ENCODE data around the gene FZD1.

The FZD1 gene

GRCh38 chr7:91264046-91264923 lies at the start of gene FZD1:
Gene FZD1, plus strand, starts transcription at chr7:91264433. Its CDS starts 448 bp downstream, at chr7:91264881.
- Mint-ChIP-seq H3K27me3 (ENCODE audit: low read depth) (peaks cover 65% of the 10 kb centered on the region), H3K27ac (peak within 1 kb of the TSS; percentile 24), H3K9me3 (no peaks in the 10 kb centered on the region), H3K36me3 (ENCODE audit: low read depth) (no peaks in the 10 kb centered on the region), H3K4me3 (peak within 1 kb of the TSS; percentile 89), H3K4me1 (ENCODE audit: low read depth) (peaks cover 4% of the 10 kb centered on the region)
- peak; percentile 79 for DNase-seq (ENCODE audit: low spot score)

GRCh38 chr7:91226411-91226810 lies 37.8 kb upstream of the FZD1 start:
- Mint-ChIP-seq H3K27ac (no peak overlapping the region), H3K27me3 (ENCODE audit: low read depth) (no peaks in the 10 kb centered on the region)
- no peak for DNase-seq (ENCODE audit: low spot score)

GRCh38 chr7:91228327-91228726 lies 35.9 kb upstream of the FZD1 start:
- H3K27ac Mint-ChIP-seq: no peak overlapping the region
- no peak for DNase-seq (ENCODE audit: low spot score)
- no peaks in the 10 kb centered on the region for H3K27me3 Mint-ChIP-seq (ENCODE audit: low read depth)
- H3K36me3 Mint-ChIP-seq (ENCODE audit: low read depth): no peaks in the 10 kb centered on the region
- no peaks in the 10 kb centered on the region for H3K9me3 Mint-ChIP-seq
- H3K4me3 Mint-ChIP-seq: no peak overlapping the region
- H3K4me1 Mint-ChIP-seq (ENCODE audit: low read depth): no peaks in the 10 kb centered on the region

More at GRCh38 chr7:91226411-91226810, 37.8 kb upstream of the FZD1 start:
- Mint-ChIP-seq H3K36me3 (ENCODE audit: low read depth) (no peaks in the 10 kb centered on the region), H3K4me3 (no peak overlapping the region), H3K9me3 (no peaks in the 10 kb centered on the region), H3K4me1 (ENCODE audit: low read depth) (no peaks in the 10 kb centered on the region)

GRCh38 chr7:91228927-91229558 lies 35.2 kb upstream of the FZD1 start:
- Mint-ChIP-seq H3K4me3 (no peak overlapping the region), H3K27ac (no peak overlapping the region), H3K36me3 (ENCODE audit: low read depth) (no peaks in the 10 kb centered on the region), H3K27me3 (ENCODE audit: low read depth) (no peaks in the 10 kb centered on the region), H3K4me1 (ENCODE audit: low read depth) (no peaks in the 10 kb centered on the region), H3K9me3 (no peaks in the 10 kb centered on the region)
- DNase-seq (ENCODE audit: low spot score): no peak

- Mint-ChIP-seq H3K36me3 (ENCODE audit: low read depth) (no peaks in the 10 kb centered on the region), H3K27me3 (ENCODE audit: low read depth) (no peaks in the 10 kb centered on the region), H3K4me1 (ENCODE audit: low read depth) (no peaks in the 10 kb centered on the region), H3K9me3 (no peaks in the 10 kb centered on the region), H3K4me3 (no peak overlapping the region), H3K27ac (no peak overlapping the region)
- DNase-seq (ENCODE audit: low spot score): no peak
These were observed 34.1 kb upstream of the FZD1 start for GRCh38 chr7:91230100-91230499.

- no peaks in the 10 kb centered on the region for H3K4me1 Mint-ChIP-seq (ENCODE audit: low read depth)
- H3K4me3 Mint-ChIP-seq: no peak overlapping the region
- H3K27me3 Mint-ChIP-seq (ENCODE audit: low read depth): no peaks in the 10 kb centered on the region
- no peaks in the 10 kb centered on the region for H3K36me3 Mint-ChIP-seq (ENCODE audit: low read depth)
- no peak for DNase-seq (ENCODE audit: low spot score)
- no peaks in the 10 kb centered on the region for H3K9me3 Mint-ChIP-seq
- H3K27ac Mint-ChIP-seq: no peak overlapping the region
These were observed 33.7 kb upstream of the FZD1 start for GRCh38 chr7:91230503-91230902.

- Mint-ChIP-seq H3K27me3 (ENCODE audit: low read depth) (no peaks in the 10 kb centered on the region), H3K9me3 (no peaks in the 10 kb centered on the region), H3K4me1 (ENCODE audit: low read depth) (no peaks in the 10 kb centered on the region), H3K4me3 (no peak overlapping the region), H3K36me3 (ENCODE audit: low read depth) (no peaks in the 10 kb centered on the region), H3K27ac (no peak overlapping the region)
- DNase-seq (ENCODE audit: low spot score): no peak
These were observed 31.0 kb upstream of the FZD1 start for GRCh38 chr7:91233212-91233611.

GRCh38 chr7:91235211-91235832 lies 28.9 kb upstream of the FZD1 start:
- Mint-ChIP-seq H3K4me1 (ENCODE audit: low read depth) (no peaks in the 10 kb centered on the region), H3K27ac (no peak overlapping the region), H3K9me3 (no peaks in the 10 kb centered on the region), H3K4me3 (no peak overlapping the region), H3K36me3 (ENCODE audit: low read depth) (no peaks in the 10 kb centered on the region), H3K27me3 (ENCODE audit: low read depth) (no peaks in the 10 kb centered on the region)
- no peak for DNase-seq (ENCODE audit: low spot score)

GRCh38 chr7:91239171-91239604 lies 25.0 kb upstream of the FZD1 start:
- no peak overlapping the region for H3K27ac Mint-ChIP-seq
- no peaks in the 10 kb centered on the region for H3K27me3 Mint-ChIP-seq (ENCODE audit: low read depth)
- H3K4me1 Mint-ChIP-seq (ENCODE audit: low read depth): no peaks in the 10 kb centered on the region
- no peak overlapping the region for H3K4me3 Mint-ChIP-seq
- H3K9me3 Mint-ChIP-seq: no peaks in the 10 kb centered on the region
- no peaks in the 10 kb centered on the region for H3K36me3 Mint-ChIP-seq (ENCODE audit: low read depth)
- no peak for DNase-seq (ENCODE audit: low spot score)

- Mint-ChIP-seq H3K4me1 (ENCODE audit: low read depth) (no peaks in the 10 kb centered on the region), H3K9me3 (no peaks in the 10 kb centered on the region), H3K27me3 (ENCODE audit: low read depth) (no peaks in the 10 kb centered on the region), H3K4me3 (no peak overlapping the region), H3K36me3 (ENCODE audit: low read depth) (no peaks in the 10 kb centered on the region), H3K27ac (no peak overlapping the region)
- DNase-seq (ENCODE audit: low spot score): no peak
These were observed 24.5 kb upstream of the FZD1 start for GRCh38 chr7:91239772-91240171.

- DNase-seq (ENCODE audit: low spot score): no peak
- no peak overlapping the region for H3K27ac Mint-ChIP-seq
- H3K4me1 Mint-ChIP-seq (ENCODE audit: low read depth): no peaks in the 10 kb centered on the region
- H3K27me3 Mint-ChIP-seq (ENCODE audit: low read depth): no peaks in the 10 kb centered on the region
- H3K9me3 Mint-ChIP-seq: no peaks in the 10 kb centered on the region
- no peak overlapping the region for H3K4me3 Mint-ChIP-seq
- H3K36me3 Mint-ChIP-seq (ENCODE audit: low read depth): no peaks in the 10 kb centered on the region
These were observed 23.8 kb upstream of the FZD1 start for GRCh38 chr7:91240376-91240941.

- no peaks in the 10 kb centered on the region for H3K9me3 Mint-ChIP-seq
- no peaks in the 10 kb centered on the region for H3K4me1 Mint-ChIP-seq (ENCODE audit: low read depth)
- no peak for DNase-seq (ENCODE audit: low spot score)
- H3K27ac Mint-ChIP-seq: no peak overlapping the region
- no peak overlapping the region for H3K4me3 Mint-ChIP-seq
- no peaks in the 10 kb centered on the region for H3K36me3 Mint-ChIP-seq (ENCODE audit: low read depth)
- H3K27me3 Mint-ChIP-seq (ENCODE audit: low read depth): no peaks in the 10 kb centered on the region
These were observed 22.0 kb upstream of the FZD1 start for GRCh38 chr7:91242097-91242844.

- no peaks in the 10 kb centered on the region for H3K4me1 Mint-ChIP-seq (ENCODE audit: low read depth)
- H3K36me3 Mint-ChIP-seq (ENCODE audit: low read depth): no peaks in the 10 kb centered on the region
- H3K27me3 Mint-ChIP-seq (ENCODE audit: low read depth): no peaks in the 10 kb centered on the region
- H3K27ac Mint-ChIP-seq: no peak overlapping the region
- H3K4me3 Mint-ChIP-seq: no peak overlapping the region
- DNase-seq (ENCODE audit: low spot score): no peak
- H3K9me3 Mint-ChIP-seq: no peaks in the 10 kb centered on the region
These were observed 20.5 kb upstream of the FZD1 start for GRCh38 chr7:91243591-91244301.

Measured in T-helper 2 cell treated with Interferon-gamma antibody and Interleukin-4, amounts not matched to agents 5 μg/mL and 100 μg/mL, for 36 hours (primary cell).